HEK293 (cell line): Measurements from ENCODE around the gene NBPF11.
"Not testable (repeated sequence)": the region's sequence is repeated elsewhere in the genome, so short reads cannot be mapped to it uniquely, and the experiment has no call there.

Experiments
- CTCF ChIA-PET: fragments of 350-600 bp; formaldehyde crosslinking; extraction: SDS; loops from one replicate; lab custom pipeline; 2021; ENCODE audit warnings: antibody characterized with exemption; lab: Yijun Ruan, JAX
- POLR2A ChIA-PET: fragments of 300-600 bp; formaldehyde crosslinking; extraction: SDS; loops from one replicate; lab custom pipeline; 2020; ENCODE audit warnings: antibody characterized with exemption, inconsistent platforms; lab: Yijun Ruan, JAX
- H3K27ac ChIP-seq: fragments of 200-500 bp; sonication (Bioruptor generic); 2 replicates; pipeline ENCODE4 v1.5.1; 2014; ENCODE audit warnings: low read depth, low read length, control low read depth, inconsistent platforms; ENCODE audit errors: extremely low read depth
- H3K36me3 ChIP-seq, 2 experiments: fragments of 200-500 bp in 1 of 2; sonication (Bioruptor generic) in 1 of 2; 1 replicate in 1 of 2; 2 replicates in 1 of 2; pipeline ENCODE4 v1.5.1; 2014 to 2017; ENCODE audit warnings: inconsistent platforms in 2 of 2, low read length in 2 of 2; ENCODE audit not compliant: control insufficient read depth in 2 of 2, insufficient read depth in 1 of 2
- H3K4me1 ChIP-seq: fragments of 200-500 bp; sonication (Bioruptor generic); 2 replicates; pipeline ENCODE4 v1.5.1; 2014; ENCODE audit warnings: mild to moderate bottlenecking, low read length, inconsistent platforms; ENCODE audit not compliant: control insufficient read depth, insufficient read depth
- H3K4me3 ChIP-seq: 2 replicates; pipeline ENCODE4 v1.5.1; 2011; ENCODE audit warnings: low read depth, mild to moderate bottlenecking, control low read depth, low read length, moderate library complexity
- H3K9me3 ChIP-seq: fragments of 200-500 bp; sonication (Bioruptor generic); 2 replicates; pipeline ENCODE4 v1.5.1; 2014; ENCODE audit warnings: low read depth, low read length, inconsistent platforms; ENCODE audit not compliant: control insufficient read depth, insufficient read depth
- KLF10 ChIP-seq: fragments of 450-650 bp; IDR thresholded peaks from 2 replicates; pipeline ENCODE4 v1.5.1; 2018; ENCODE audit warnings: missing biosample characterization, mild to moderate bottlenecking, missing genetic modification characterization
- KLF7 ChIP-seq: fragments of 450-650 bp; formaldehyde crosslinking; IDR thresholded peaks from 2 replicates; pipeline ENCODE4 v1.5.1; 2016; ENCODE audit warnings: missing biosample characterization, missing genetic modification characterization, borderline replicate concordance
- SP3 ChIP-seq: fragments of 450-650 bp; formaldehyde crosslinking; IDR thresholded peaks from 2 replicates; pipeline ENCODE4 v1.5.1; 2016; ENCODE audit warnings: missing biosample characterization, missing genetic modification characterization
- ZNF2 ChIP-seq: fragments of 450-650 bp; formaldehyde crosslinking; IDR thresholded peaks from 2 replicates; pipeline ENCODE4 v1.5.1; 2016; ENCODE audit warnings: missing biosample characterization, missing genetic modification characterization
- ZNF366 ChIP-seq: fragments of 450-650 bp; formaldehyde crosslinking; conservative IDR thresholded peaks from 2 replicates; pipeline ENCODE4 v1.5.1; 2016; ENCODE audit warnings: missing biosample characterization, missing genetic modification characterization
- TF ChIP-seq, protein P1 (sequence below): fragments of 450-650 bp; formaldehyde crosslinking; IDR thresholded peaks from 2 replicates; pipeline ENCODE4 v1.5.1; 2016; ENCODE audit warnings: missing biosample characterization, missing genetic modification characterization
- TF ChIP-seq, protein P2 (sequence below): fragments of 450-650 bp; formaldehyde crosslinking; optimal IDR thresholded peaks from 2 replicates; pipeline ENCODE3; 2016; ENCODE audit warnings: missing biosample characterization, mild to moderate bottlenecking, missing genetic modification characterization

NBPF11 gene

DNA sequence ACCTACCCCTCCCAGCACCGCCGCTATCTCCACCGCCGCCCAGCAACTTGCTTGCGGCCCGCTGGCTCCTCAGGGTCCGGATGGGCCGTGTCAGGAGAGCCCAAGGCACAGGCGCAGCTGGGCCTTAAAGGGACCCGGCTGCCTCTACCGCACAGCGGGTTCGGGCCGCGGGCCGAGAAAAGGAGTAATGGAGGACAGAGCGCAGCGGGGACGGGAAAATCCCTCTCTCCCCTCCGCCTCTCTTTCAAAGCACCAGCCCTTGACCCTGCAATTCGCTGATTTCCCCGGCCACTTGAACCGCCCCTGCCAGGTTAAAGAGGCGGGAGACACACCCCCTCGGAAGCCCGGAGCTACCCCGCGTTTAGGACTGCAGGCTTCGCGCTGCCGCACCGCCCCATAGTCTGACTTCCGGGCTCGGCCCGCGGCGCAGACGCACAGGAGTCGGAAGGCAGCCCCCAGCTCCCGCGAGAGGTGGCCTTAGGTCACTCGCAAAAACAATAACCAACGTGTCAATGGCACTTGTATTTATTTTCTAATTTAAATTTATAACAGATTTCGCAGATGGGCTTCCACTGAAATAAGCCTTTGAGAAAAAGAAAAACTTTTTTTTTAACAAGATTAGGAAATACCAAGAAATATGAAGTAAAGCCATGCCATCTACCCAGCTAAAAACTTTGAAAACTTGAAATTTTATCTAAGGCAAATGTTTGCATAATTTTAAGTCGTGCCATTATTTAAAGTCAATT lies at the start of gene NBPF11 (continued):
- TF ChIP-seq, protein P1, sequence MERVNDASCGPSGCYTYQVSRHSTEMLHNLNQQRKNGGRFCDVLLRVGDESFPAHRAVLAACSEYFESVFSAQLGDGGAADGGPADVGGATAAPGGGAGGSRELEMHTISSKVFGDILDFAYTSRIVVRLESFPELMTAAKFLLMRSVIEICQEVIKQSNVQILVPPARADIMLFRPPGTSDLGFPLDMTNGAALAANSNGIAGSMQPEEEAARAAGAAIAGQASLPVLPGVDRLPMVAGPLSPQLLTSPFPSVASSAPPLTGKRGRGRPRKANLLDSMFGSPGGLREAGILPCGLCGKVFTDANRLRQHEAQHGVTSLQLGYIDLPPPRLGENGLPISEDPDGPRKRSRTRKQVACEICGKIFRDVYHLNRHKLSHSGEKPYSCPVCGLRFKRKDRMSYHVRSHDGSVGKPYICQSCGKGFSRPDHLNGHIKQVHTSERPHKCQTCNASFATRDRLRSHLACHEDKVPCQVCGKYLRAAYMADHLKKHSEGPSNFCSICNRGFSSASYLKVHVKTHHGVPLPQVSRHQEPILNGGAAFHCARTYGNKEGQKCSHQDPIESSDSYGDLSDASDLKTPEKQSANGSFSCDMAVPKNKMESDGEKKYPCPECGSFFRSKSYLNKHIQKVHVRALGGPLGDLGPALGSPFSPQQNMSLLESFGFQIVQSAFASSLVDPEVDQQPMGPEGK: peak; percentile 34; the same call in 1 of the 2 replicates
- TF ChIP-seq KLF10: peak; percentile 95
- TF ChIP-seq KLF7 (tag by site-specific recombination): 0 out of 2 replicates have a peak, but pooled peaks have one; percentile 25
- peak; percentile 78 for TF ChIP-seq ZNF366 (tag by site-specific recombination)
- TF ChIP-seq, protein P2, sequence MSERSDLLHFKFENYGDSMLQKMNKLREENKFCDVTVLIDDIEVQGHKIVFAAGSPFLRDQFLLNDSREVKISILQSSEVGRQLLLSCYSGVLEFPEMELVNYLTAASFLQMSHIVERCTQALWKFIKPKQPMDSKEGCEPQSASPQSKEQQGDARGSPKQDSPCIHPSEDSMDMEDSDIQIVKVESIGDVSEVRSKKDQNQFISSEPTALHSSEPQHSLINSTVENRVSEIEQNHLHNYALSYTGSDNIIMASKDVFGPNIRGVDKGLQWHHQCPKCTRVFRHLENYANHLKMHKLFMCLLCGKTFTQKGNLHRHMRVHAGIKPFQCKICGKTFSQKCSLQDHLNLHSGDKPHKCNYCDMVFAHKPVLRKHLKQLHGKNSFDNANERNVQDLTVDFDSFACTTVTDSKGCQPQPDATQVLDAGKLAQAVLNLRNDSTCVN (tag by site-specific recombination): peak; percentile 48
- TF ChIP-seq SP3 (tag by site-specific recombination): peak; percentile 50
- TF ChIP-seq ZNF2 (tag by site-specific recombination): 0 out of 2 replicates have a peak, but pooled peaks have one; percentile 37

DNA sequence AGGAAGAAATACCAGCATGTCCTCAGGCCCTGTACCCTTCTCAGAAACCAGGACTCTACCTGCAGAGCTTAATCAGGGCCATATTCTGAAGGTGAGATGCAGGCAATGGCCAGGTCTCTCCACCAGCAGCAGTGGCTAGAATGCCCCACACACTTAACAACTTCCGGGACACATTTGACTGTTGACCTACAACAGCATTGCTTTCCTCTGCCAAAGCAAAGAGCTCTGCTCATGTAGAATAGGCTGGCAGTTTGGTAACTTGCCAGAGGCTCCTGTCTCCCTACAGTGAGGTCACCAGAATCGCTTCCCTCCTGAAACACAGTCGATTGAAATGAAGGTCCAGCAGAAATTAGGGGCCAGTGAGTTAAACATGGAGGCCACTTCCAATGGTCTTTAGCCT lies 45.3 kb upstream of the NBPF11 start:
- CTCF ChIA-PET, H3K9me3 ChIP-seq, H3K36me3 ChIP-seq, POLR2A ChIA-PET, H3K4me1 ChIP-seq, H3K4me3 ChIP-seq, H3K27ac ChIP-seq: not testable (repeated sequence)

DNA sequence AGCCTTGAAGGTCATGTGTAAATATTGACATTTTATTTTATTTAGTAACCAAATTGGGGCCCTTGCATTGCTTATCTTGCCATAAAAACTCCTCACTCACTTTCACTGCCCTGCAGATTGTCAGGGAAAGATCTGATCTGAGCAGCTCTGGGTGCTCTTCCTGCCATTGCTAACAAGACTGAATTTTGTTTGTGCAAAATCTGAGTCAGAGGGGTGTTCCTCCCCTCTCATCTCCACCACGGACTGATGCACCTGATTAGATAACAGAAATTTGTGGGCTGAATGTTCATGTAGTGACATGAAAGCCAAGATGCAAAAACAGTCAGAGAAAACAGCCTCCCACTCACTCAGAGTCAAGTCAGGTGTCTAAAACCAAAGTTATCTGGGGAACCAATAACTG lies 44.9 kb upstream of the NBPF11 start:
- CTCF ChIA-PET, H3K36me3 ChIP-seq, H3K4me1 ChIP-seq: not testable (repeated sequence)

DNA sequence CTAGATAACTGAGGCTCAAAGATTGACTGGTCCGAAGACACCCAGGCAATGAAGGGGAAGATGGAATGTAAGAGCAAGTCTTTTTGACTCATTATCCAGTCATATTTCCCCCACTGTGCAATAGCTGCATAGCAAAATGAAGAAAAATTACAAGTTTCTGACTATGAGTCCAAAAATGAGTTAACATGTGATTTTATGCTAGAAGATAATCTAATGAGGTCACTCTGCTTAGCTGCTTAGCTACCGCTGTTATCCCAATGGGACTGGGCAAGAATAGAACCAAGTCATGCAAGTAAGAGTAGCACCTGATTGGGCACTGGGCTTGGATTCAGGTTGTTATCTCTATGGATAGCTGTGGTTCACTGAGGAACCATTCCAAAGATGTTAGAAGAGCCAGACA lies 43.0 kb upstream of the NBPF11 start:
- POLR2A ChIA-PET, H3K9me3 ChIP-seq, H3K27ac ChIP-seq, H3K4me3 ChIP-seq, H3K36me3 ChIP-seq, H3K4me1 ChIP-seq, CTCF ChIA-PET: not testable (repeated sequence)

More for the DNA sequence above, 44.9 kb upstream of the NBPF11 start:
- POLR2A ChIA-PET, H3K4me3 ChIP-seq, H3K9me3 ChIP-seq, H3K27ac ChIP-seq: not testable (repeated sequence)

DNA sequence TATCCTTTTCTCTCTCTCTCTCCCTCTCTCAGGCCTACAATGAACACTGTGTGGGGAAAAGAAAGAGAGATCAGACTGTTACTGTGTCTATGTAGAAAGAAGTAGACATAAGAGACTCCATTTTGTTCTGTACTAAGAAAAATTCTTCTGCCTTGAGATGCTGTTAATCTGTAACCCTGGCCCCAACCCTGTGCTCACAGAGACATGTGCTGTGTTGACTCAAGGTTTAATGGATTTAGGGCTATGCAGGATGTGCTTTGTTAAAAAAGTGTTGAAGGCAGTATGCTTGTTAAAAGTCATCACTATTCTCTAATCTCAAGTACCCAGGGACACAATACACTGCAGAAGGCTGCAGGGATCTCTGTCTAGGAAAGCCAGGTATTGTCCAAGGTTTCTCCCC lies 36.7 kb upstream of the NBPF11 start:
- POLR2A ChIA-PET, H3K9me3 ChIP-seq, H3K36me3 ChIP-seq, H3K4me1 ChIP-seq, H3K27ac ChIP-seq, CTCF ChIA-PET, H3K4me3 ChIP-seq: not testable (repeated sequence)

DNA sequence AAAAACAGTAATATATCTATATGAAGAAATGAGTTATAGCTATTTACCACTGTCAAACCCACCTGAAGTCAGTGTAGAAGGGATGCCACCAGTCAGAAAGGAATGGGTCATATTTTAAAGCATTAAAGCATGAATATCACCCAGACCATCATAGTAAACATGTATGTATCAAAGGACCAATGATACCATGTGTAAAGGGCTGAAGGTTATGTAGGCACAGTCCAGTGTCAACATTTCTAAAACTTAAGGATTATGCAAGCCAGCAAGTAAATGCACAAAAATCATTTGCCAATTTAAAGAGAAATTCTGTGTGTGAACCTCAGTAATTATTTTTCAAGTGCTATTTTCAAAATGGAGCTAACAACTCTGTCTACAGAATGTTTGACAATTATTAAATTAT lies 26.6 kb upstream of the NBPF11 start:
- H3K4me3 ChIP-seq, H3K9me3 ChIP-seq, CTCF ChIA-PET, H3K4me1 ChIP-seq, H3K27ac ChIP-seq, POLR2A ChIA-PET, H3K36me3 ChIP-seq: not testable (repeated sequence)

DNA sequence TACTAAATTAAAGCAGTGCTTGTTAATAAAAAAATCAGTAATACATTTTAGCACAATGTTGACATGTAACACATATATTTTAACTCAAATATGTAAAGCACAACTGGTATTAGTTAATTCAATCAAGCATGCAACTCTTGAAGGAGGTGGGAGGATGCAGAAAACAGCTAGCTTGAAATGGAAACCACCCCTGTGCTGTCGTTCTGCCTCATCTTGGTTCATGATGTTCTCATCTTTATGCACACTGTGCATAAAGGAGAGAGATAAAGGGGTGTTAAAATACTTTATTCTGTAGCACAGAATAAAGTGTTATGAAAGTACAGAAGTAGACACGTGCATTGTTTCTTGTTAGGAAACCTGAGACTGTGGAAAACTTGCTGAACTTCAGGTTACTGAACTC lies 23.3 kb upstream of the NBPF11 start:
- H3K27ac ChIP-seq, CTCF ChIA-PET: not testable (repeated sequence)

DNA sequence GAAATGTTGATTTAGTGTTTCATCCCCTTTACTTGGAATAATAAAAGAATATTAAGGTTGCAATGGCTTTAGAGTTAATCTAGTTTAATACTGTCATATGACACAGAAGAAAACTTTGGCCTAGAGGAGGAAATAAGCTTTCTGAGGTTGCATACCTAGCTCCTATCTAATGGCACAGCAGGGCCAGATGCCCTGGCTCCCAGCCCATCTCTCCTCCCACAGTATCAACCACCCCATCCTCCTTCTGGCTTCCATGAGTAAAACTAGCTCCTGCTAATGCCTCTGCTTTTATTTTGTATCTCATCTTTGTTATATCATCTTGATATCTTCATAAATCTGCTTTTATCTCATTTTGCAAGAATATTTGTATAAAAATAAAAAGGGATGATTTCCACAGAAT lies 19.9 kb upstream of the NBPF11 start:
- H3K9me3 ChIP-seq, H3K27ac ChIP-seq, CTCF ChIA-PET, H3K36me3 ChIP-seq, H3K4me3 ChIP-seq, H3K4me1 ChIP-seq, POLR2A ChIA-PET: not testable (repeated sequence)

More for the DNA sequence above, 23.3 kb upstream of the NBPF11 start:
- H3K36me3 ChIP-seq, H3K4me3 ChIP-seq, H3K4me1 ChIP-seq, POLR2A ChIA-PET, H3K9me3 ChIP-seq: not testable (repeated sequence)
